IMR-90 (cell line): ENCODE measurements around the gene TBRG4. TPM values are rescaled to one million over a fixed set of nuclear protein-coding genes. Genes with fewer than 3 reads are reported as not detected.

ENCODE experiments used
- ATAC-seq: fragments of 200-7000 bp; cut with Tn5 transposase; 2 replicates; pipeline ENCODE4 v1.9.1; 2020; ENCODE audit warnings: low read depth, mild to moderate bottlenecking, moderate library complexity
- BruUV-seq: library from RNA; stranded (reverse); fragments of 400-500 nt; replicated peaks from 2 replicates; lab custom pipeline; 2021; lab: Mats Ljungman, UMichigan
- CTCF ChIA-PET: fragments of 300-600 bp; formaldehyde crosslinking; extraction: SDS; loops from one replicate; lab custom pipeline; 2021; ENCODE audit warnings: antibody characterized with exemption; lab: Yijun Ruan, JAX
- POLR2A ChIA-PET: fragments of 300-600 bp; sonication (Branson Sonifier 250); formaldehyde crosslinking; loops from one replicate; lab custom pipeline; 2022; ENCODE audit warnings: antibody characterized with exemption; ENCODE audit not compliant: unreplicated experiment; lab: Charles Lee
- DNase-seq: peaks from one replicate; pipeline ENCODE4 v3.0.0; 2013
- H2AFZ ChIP-seq: replicated peaks from 2 replicates; pipeline ENCODE3; 2013; ENCODE audit warnings: low read length, mild to moderate bottlenecking; ENCODE audit not compliant: poor library complexity
- H2AK5ac ChIP-seq: 2 replicates; pipeline ENCODE4 v1.6.1; 2013; ENCODE audit warnings: low read depth, low read length, inconsistent platforms
- H2AK9ac ChIP-seq: replicated peaks from 2 replicates; pipeline ENCODE3; 2013; ENCODE audit warnings: mild to moderate bottlenecking, low read depth, low read length, moderate library complexity; ENCODE audit not compliant: poor library complexity
- H2BK120ac ChIP-seq: 2 replicates; pipeline ENCODE4 v1.6.1; 2013; ENCODE audit warnings: low read depth, low read length, inconsistent platforms
- H2BK15ac ChIP-seq: 3 replicates; pipeline ENCODE4 v1.6.1; 2013; ENCODE audit warnings: low read depth, low read length, inconsistent platforms
- H2BK20ac ChIP-seq: 2 replicates; pipeline ENCODE4 v1.6.1; 2013; ENCODE audit warnings: low read depth, mild to moderate bottlenecking, inconsistent platforms, low read length, moderate library complexity
- H2BK5ac ChIP-seq: 2 replicates; pipeline ENCODE4 v1.6.1; 2013; ENCODE audit warnings: mild to moderate bottlenecking, low read depth, low read length, inconsistent platforms; ENCODE audit not compliant: poor library complexity, severe bottlenecking
- H3K14ac ChIP-seq: replicated peaks from 2 replicates; pipeline ENCODE4 v1.6.1; 2013; ENCODE audit warnings: low read depth, low read length, inconsistent platforms
- H3K18ac ChIP-seq: 2 replicates; pipeline ENCODE4 v1.6.1; 2013; ENCODE audit warnings: low read depth, low read length, control low read depth
- H3K23ac ChIP-seq: 2 replicates; pipeline ENCODE4 v1.6.1; 2013; ENCODE audit warnings: low read depth, low read length, inconsistent platforms
- H3K27ac ChIP-seq: 2 replicates; pipeline ENCODE4 v1.5.1; 2013; ENCODE audit warnings: mild to moderate bottlenecking, control low read depth, low read length; ENCODE audit not compliant: insufficient read depth
- H3K27me3 ChIP-seq: 2 replicates; pipeline ENCODE4 v1.6.1; 2013; ENCODE audit warnings: low read length; ENCODE audit not compliant: control insufficient read depth, insufficient read depth
- H3K36me3 ChIP-seq: 2 replicates; pipeline ENCODE4 v1.6.1; 2013; ENCODE audit warnings: low read length, mixed read lengths; ENCODE audit not compliant: control insufficient read depth, insufficient read depth
- H3K4ac ChIP-seq: 2 replicates; pipeline ENCODE4 v1.6.1; 2013; ENCODE audit warnings: low read depth, low read length, inconsistent platforms
- H3K4me1 ChIP-seq: 2 replicates; pipeline ENCODE4 v1.6.1; 2013; ENCODE audit warnings: low read length, mixed read lengths; ENCODE audit not compliant: control insufficient read depth, insufficient read depth
- H3K4me2 ChIP-seq: 2 replicates; pipeline ENCODE4 v1.6.1; 2013; ENCODE audit warnings: low read depth, mild to moderate bottlenecking, control low read depth, low read length, moderate library complexity
- H3K4me3 ChIP-seq: 2 replicates; pipeline ENCODE4 v1.5.1; 2013; ENCODE audit warnings: low read depth, mild to moderate bottlenecking, control low read depth, low read length, moderate library complexity; ENCODE audit not compliant: insufficient read depth
- H3K56ac ChIP-seq: 2 replicates; pipeline ENCODE4 v1.6.1; 2013; ENCODE audit warnings: low read length, inconsistent platforms; ENCODE audit not compliant: insufficient read depth; ENCODE audit errors: extremely low read depth
- H3K79me1 ChIP-seq, 2 experiments: 2 replicates each; pipeline ENCODE4 v1.6.1; 2013; ENCODE audit warnings: low read length in 2 of 2, inconsistent platforms in 1 of 2, low read depth in 1 of 2
- H3K9ac ChIP-seq: 2 replicates; pipeline ENCODE4 v1.6.1; 2013; ENCODE audit warnings: low read depth, low read length, control low read depth
- H3K9me1 ChIP-seq: 2 replicates; pipeline ENCODE4 v1.6.1; 2013; ENCODE audit warnings: low read length, inconsistent platforms; ENCODE audit not compliant: insufficient read depth
- H3K9me3 ChIP-seq: 2 replicates; pipeline ENCODE4 v1.6.1; 2013; ENCODE audit warnings: low read length; ENCODE audit not compliant: control insufficient read depth, insufficient read depth
- H4K20me1 ChIP-seq: 2 replicates; pipeline ENCODE4 v1.6.1; 2013; ENCODE audit warnings: low read length, inconsistent platforms; ENCODE audit not compliant: insufficient read depth
- H4K5ac ChIP-seq: 2 replicates; pipeline ENCODE4 v1.6.1; 2013; ENCODE audit warnings: mild to moderate bottlenecking, low read depth, low read length, control low read depth
- H4K8ac ChIP-seq, 2 experiments: 2 replicates each; pipeline ENCODE4 v1.6.1; 2013; ENCODE audit warnings: low read depth in 2 of 2, low read length in 2 of 2, control low read depth in 1 of 2, inconsistent platforms in 1 of 2
- H4K91ac ChIP-seq: 2 replicates; pipeline ENCODE4 v1.6.1; 2013; ENCODE audit warnings: low read depth, low read length, inconsistent platforms; ENCODE audit not compliant: insufficient read depth
- BHLHE40 ChIP-seq: fragments of 150-350 bp; IDR thresholded peaks from 2 replicates; pipeline ENCODE4 v1.6.1; 2016; ENCODE audit warnings: mild to moderate bottlenecking, low read depth, low read length
- CEBPB ChIP-seq: IDR thresholded peaks from 2 replicates; pipeline ENCODE4 v1.6.1; 2012; ENCODE audit warnings: low read depth, low read length, improper control_type of control experiment
- CHD1 ChIP-seq: IDR thresholded peaks from 2 replicates; pipeline ENCODE4 v1.6.1; 2012; ENCODE audit warnings: low read depth, low read length, improper control_type of control experiment
- ELK1 ChIP-seq: fragments of 150-350 bp; IDR thresholded peaks from 2 replicates; pipeline ENCODE4 v1.6.1; 2016; ENCODE audit warnings: low read depth, mild to moderate bottlenecking, low read length, moderate library complexity, borderline replicate concordance
- MXI1 ChIP-seq: IDR thresholded peaks from 2 replicates; pipeline ENCODE4 v1.6.1; 2012; ENCODE audit warnings: low read depth, mild to moderate bottlenecking, low read length, moderate library complexity, borderline replicate concordance
- RCOR1 ChIP-seq: IDR thresholded peaks from 2 replicates; pipeline ENCODE4 v1.6.1; 2012; ENCODE audit warnings: mild to moderate bottlenecking, low read length, improper control_type of control experiment; ENCODE audit not compliant: insufficient replicate concordance
- SMC3 ChIP-seq: fragments of 150-350 bp; IDR thresholded peaks from 2 replicates; pipeline ENCODE4 v1.6.1; 2016; ENCODE audit warnings: low read depth, mild to moderate bottlenecking, antibody characterized with exemption, low read length, moderate library complexity
- WGBS, 2 experiments: methylation state at CpG; one replicate each; pipeline versions ENCODE4 v1.1.5 to v1.1.7; 2013; ENCODE audit warnings: missing lambda C conversion rate in 2 of 2; ENCODE audit not compliant: insufficient read length in 1 of 2; ENCODE audit errors: extremely low coverage in 2 of 2; 5-methylcytosine and 5-hydroxymethylcytosine counted together
- dilution Hi-C: fragments of 300-500 bp; cut with HindIII; formaldehyde crosslinking; loops from one replicate; pipeline ENCODE4 v1.14.3; 2018; ENCODE audit warnings: low sequenced_read_pairs; ENCODE audit not compliant: unreplicated experiment
- in situ Hi-C: fragments of 300-500 bp; cut with MboI; formaldehyde crosslinking; loops from 3 replicates; pipeline ENCODE4 v1.14.3; 2019; ENCODE audit warnings: low sequenced_read_pairs, inconsistent platforms, mixed read lengths
- intact Hi-C: fragments of 100-400 bp; cut with micrococcal nuclease; formaldehyde crosslinking; loops from 2 replicates; pipeline ENCODE4 v1.10.0; 2022
- polyA plus RNA-seq, 3 experiments: library from polyadenylated mRNA; depleted of rRNA; stranded (reverse); fragments of >200 nt; gene quantifications; 2 replicates each; pipeline ENCODE4 v1.2.3, GENCODE V29; 2012; ENCODE audit warnings: low replicate concordance in 1 of 3
- total RNA-seq: library from RNA; depleted of rRNA; stranded (reverse); fragments of >200 nt; gene quantifications from 2 replicates; pipeline ENCODE4 v1.2.3, GENCODE V29; 2012

The TBRG4 gene
- total and polyA plus RNA-seq, 2 of the 4 experiments (the other 2 are of a cell fraction): 71.6 to 77.6 TPM

GRCh38 chr7:45092931-45093235 lies 18.6 kb downstream of the TBRG4 start:
- Histone ChIP-seq H4K91ac (no peak overlapping the region), H4K5ac (no peak overlapping the region), H3K4ac (no peak overlapping the region), H2BK120ac (no peak overlapping the region), H3K23ac (no peak overlapping the region), H3K9me3 (no peaks in the 10 kb centered on the region), H2AK5ac (no peak overlapping the region), H4K8ac (no peak overlapping the region), H2AFZ (no peak overlapping the region), H3K14ac (no peak overlapping the region), H3K27me3 (no peaks in the 10 kb centered on the region), H3K4me2 (no peak overlapping the region), H4K20me1 (no peaks in the 10 kb centered on the region), H2BK5ac (no peak overlapping the region), H3K18ac (no peak overlapping the region), H3K27ac (no peak overlapping the region), H2AK9ac (no peak overlapping the region), H2BK15ac (no peak overlapping the region), H3K9ac (no peak overlapping the region), H3K56ac (no peak overlapping the region), H3K4me1 (peaks cover 4% of the 10 kb centered on the region; the same call in 1 of the 2 replicates), H3K9me1 (peaks cover 2% of the 10 kb centered on the region; the same call in 1 of the 2 replicates), H3K36me3 (no peaks in the 10 kb centered on the region), H3K4me3 (no peak overlapping the region), H3K79me1 (peaks cover 0 to 6% of the 10 kb centered on the region in 2 experiments; a peak in 1 of 4 replicates), H2BK20ac (no peak overlapping the region)
- ChIA-PET POLR2A (no interaction called here), CTCF (no interaction called here)
- BruUV-seq: no TSS peak
- ATAC-seq (no peak), DNase-seq (no peak)
- TF ChIP-seq CEBPB (no peak), RCOR1 (no peak), SMC3 (no peak), CHD1 (no peak), ELK1 (no peak), BHLHE40 (no peak), MXI1 (no peak)
- no CpG with 5 or more reads among the region's 3 CpGs for WGBS, 2 experiments
- dilution Hi-C loops: loop anchor here (10.0 kb wide), 1 partner anchor 58 kb away; no protein-coding TSS in a partner anchor
- intact Hi-C loops: no loop called here
- in situ Hi-C loops: no loop called here
